Activated T-helper 2 cell treated with anti-CD3 and anti-CD28 coated beads, Interferon-gamma antibody, Interleukin-2, Interleukin-4, amounts not matched to agents 10 μg/mL and 5 μg/mL and 100 μg/mL, durations not matched to agents 14 hours and 24 hours and 36 hours (primary cell): ENCODE results near the gene ELMO3. TPM values are rescaled to one million over a fixed set of nuclear protein-coding genes. Genes with fewer than 3 reads are reported as not detected.

Experiments used
- DNase-seq: peaks from one replicate; pipeline ENCODE4 v3.0.0; 2021; ENCODE audit warnings: low spot score
- H3K27ac Mint-ChIP-seq: one replicate; pipeline ENCODE4 v1.8.0; 2021; ENCODE audit warnings: mixed read lengths
- H3K27me3 Mint-ChIP-seq: one replicate; pipeline ENCODE4 v1.8.0; 2021; ENCODE audit warnings: low read depth, mixed read lengths
- H3K36me3 Mint-ChIP-seq: one replicate; pipeline ENCODE4 v1.8.0; 2021; ENCODE audit warnings: low read depth, mixed read lengths
- H3K4me1 Mint-ChIP-seq: one replicate; pipeline ENCODE4 v1.8.0; 2021; ENCODE audit warnings: low read depth, mixed read lengths
- H3K4me3 Mint-ChIP-seq: one replicate; pipeline ENCODE4 v1.8.0; 2021; ENCODE audit warnings: low read depth, mild to moderate bottlenecking, moderate library complexity, mixed read lengths
- H3K9me3 Mint-ChIP-seq: one replicate; pipeline ENCODE4 v1.8.0; 2021; ENCODE audit warnings: mixed read lengths
- intact Hi-C: fragments of 100-400 bp; cut with micrococcal nuclease; formaldehyde crosslinking; loops from one replicate; pipeline ENCODE4 v1.15.1; 2023
- total RNA-seq: library from RNA; stranded (reverse); gene quantifications from 2 replicates; pipeline ENCODE4 v1.2.3, GENCODE V29; 2022

ELMO3 gene
- total RNA-seq, 1 donor from 2014 or later: 6.8 TPM

- no peak overlapping the region for H3K27ac Mint-ChIP-seq
- no peak overlapping the region for H3K4me3 Mint-ChIP-seq
- H3K9me3 Mint-ChIP-seq: no peaks in the 10 kb centered on the region
- H3K27me3 Mint-ChIP-seq: no peaks in the 10 kb centered on the region
- H3K4me1 Mint-ChIP-seq: peaks cover 16% of the 10 kb centered on the region
- intact Hi-C loops: no loop called here
- DNase-seq: no peak
- peaks cover 69% of the 10 kb centered on the region for H3K36me3 Mint-ChIP-seq
These were observed 645 bp upstream of the ELMO3 start for GRCh38 chr16:67198238-67198734.

- H3K36me3 Mint-ChIP-seq: peaks cover 54% of the 10 kb centered on the region
- DNase-seq: no peak
- H3K27ac Mint-ChIP-seq: no peak overlapping the region
- peaks cover 7% of the 10 kb centered on the region for H3K4me1 Mint-ChIP-seq
- H3K4me3 Mint-ChIP-seq: no peak overlapping the region
- no peaks in the 10 kb centered on the region for H3K9me3 Mint-ChIP-seq
- no peaks in the 10 kb centered on the region for H3K27me3 Mint-ChIP-seq
- intact Hi-C loops: no loop called here
These were observed 872 bp downstream of the ELMO3 start for GRCh38 chr16:67199808-67200198.

GRCh38 chr16:67200491-67200890 lies 1.6 kb downstream of the ELMO3 start:
- Mint-ChIP-seq H3K36me3 (peaks cover 47% of the 10 kb centered on the region), H3K4me3 (no peak overlapping the region), H3K4me1 (peaks cover 7% of the 10 kb centered on the region), H3K27me3 (no peaks in the 10 kb centered on the region), H3K27ac (no peak overlapping the region), H3K9me3 (no peaks in the 10 kb centered on the region)
- intact Hi-C loops: no loop called here
- DNase-seq: no peak

- H3K36me3 Mint-ChIP-seq: peaks cover 43% of the 10 kb centered on the region
- no peaks in the 10 kb centered on the region for H3K9me3 Mint-ChIP-seq
- no peaks in the 10 kb centered on the region for H3K27me3 Mint-ChIP-seq
- intact Hi-C loops: no loop called here
- DNase-seq: no peak
- no peak overlapping the region for H3K4me3 Mint-ChIP-seq
- no peaks in the 10 kb centered on the region for H3K4me1 Mint-ChIP-seq
- no peak overlapping the region for H3K27ac Mint-ChIP-seq
These were observed 2.7 kb downstream of the ELMO3 start for GRCh38 chr16:67201411-67202345.

- Mint-ChIP-seq H3K27ac (no peak overlapping the region), H3K9me3 (no peaks in the 10 kb centered on the region), H3K27me3 (no peaks in the 10 kb centered on the region), H3K4me3 (no peak overlapping the region), H3K36me3 (peaks cover 38% of the 10 kb centered on the region), H3K4me1 (no peaks in the 10 kb centered on the region)
- intact Hi-C loops: no loop called here
- no peak for DNase-seq
These were observed 3.5 kb downstream of the ELMO3 start for GRCh38 chr16:67202426-67202825.

- Mint-ChIP-seq H3K27me3 (no peaks in the 10 kb centered on the region), H3K4me1 (no peaks in the 10 kb centered on the region), H3K36me3 (peaks cover 33% of the 10 kb centered on the region), H3K9me3 (no peaks in the 10 kb centered on the region), H3K27ac (no peak overlapping the region), H3K4me3 (no peak overlapping the region)
- DNase-seq: no peak
- intact Hi-C loops: no loop called here
These were observed 4.1 kb downstream of the ELMO3 start for GRCh38 chr16:67202956-67203493.

GRCh38 chr16:67204076-67204475 lies 5.1 kb downstream of the ELMO3 start:
- Mint-ChIP-seq H3K27me3 (no peaks in the 10 kb centered on the region), H3K4me1 (no peaks in the 10 kb centered on the region), H3K27ac (no peak overlapping the region), H3K36me3 (peaks cover 27% of the 10 kb centered on the region), H3K4me3 (no peak overlapping the region), H3K9me3 (no peaks in the 10 kb centered on the region)
- no peak for DNase-seq
- intact Hi-C loops: no loop called here

GRCh38 chr16:67206129-67206837 lies 7.4 kb downstream of the ELMO3 start:
- no peak for DNase-seq
- no peak overlapping the region for H3K27ac Mint-ChIP-seq
- peaks cover 16% of the 10 kb centered on the region for H3K36me3 Mint-ChIP-seq
- intact Hi-C loops: no loop called here
- no peaks in the 10 kb centered on the region for H3K9me3 Mint-ChIP-seq
- no peaks in the 10 kb centered on the region for H3K27me3 Mint-ChIP-seq
- no peak overlapping the region for H3K4me3 Mint-ChIP-seq
- H3K4me1 Mint-ChIP-seq: no peaks in the 10 kb centered on the region

GRCh38 chr16:67206838-67207248 lies 7.9 kb downstream of the ELMO3 start:
- Mint-ChIP-seq H3K36me3 (peaks cover 16% of the 10 kb centered on the region), H3K27me3 (no peaks in the 10 kb centered on the region), H3K9me3 (no peaks in the 10 kb centered on the region), H3K4me1 (no peaks in the 10 kb centered on the region), H3K4me3 (no peak overlapping the region), H3K27ac (no peak overlapping the region)
- intact Hi-C loops: no loop called here
- DNase-seq: no peak

GRCh38 chr16:67207249-67208091 lies 8.5 kb downstream of the ELMO3 start:
- intact Hi-C loops: no loop called here
- no peak overlapping the region for H3K4me3 Mint-ChIP-seq
- DNase-seq: no peak
- peaks cover 10% of the 10 kb centered on the region for H3K36me3 Mint-ChIP-seq
- H3K4me1 Mint-ChIP-seq: no peaks in the 10 kb centered on the region
- no peak overlapping the region for H3K27ac Mint-ChIP-seq
- no peaks in the 10 kb centered on the region for H3K27me3 Mint-ChIP-seq
- no peaks in the 10 kb centered on the region for H3K9me3 Mint-ChIP-seq

GRCh38 chr16:67208154-67208896 lies 9.4 kb downstream of the ELMO3 start:
- no peak overlapping the region for H3K27ac Mint-ChIP-seq
- no peak overlapping the region for H3K4me3 Mint-ChIP-seq
- no peaks in the 10 kb centered on the region for H3K9me3 Mint-ChIP-seq
- intact Hi-C loops: no loop called here
- no peaks in the 10 kb centered on the region for H3K4me1 Mint-ChIP-seq
- no peak for DNase-seq
- no peaks in the 10 kb centered on the region for H3K27me3 Mint-ChIP-seq
- H3K36me3 Mint-ChIP-seq: peaks cover 8% of the 10 kb centered on the region

- Mint-ChIP-seq H3K27me3 (no peaks in the 10 kb centered on the region), H3K27ac (no peak overlapping the region), H3K9me3 (no peaks in the 10 kb centered on the region), H3K4me1 (no peaks in the 10 kb centered on the region), H3K4me3 (no peak overlapping the region), H3K36me3 (peaks cover 8% of the 10 kb centered on the region)
- intact Hi-C loops: no loop called here
- no peak for DNase-seq
These were observed 10.6 kb downstream of the ELMO3 start for GRCh38 chr16:67209565-67209964.
